B cell (primary cell): Measurements from ENCODE around the gene NME9.

Experiments used
- CTCF ChIP-seq: fragments of 200-600 bp; IDR thresholded peaks from one replicate; pipeline ENCODE4 v1.8.0; 2022; ENCODE audit warnings: antibody characterized with exemption, mild to moderate bottlenecking
- EZH2 ChIP-seq: IDR thresholded peaks from 2 replicates; pipeline ENCODE4 v1.6.1; 2012; ENCODE audit warnings: borderline replicate concordance, low read depth, mild to moderate bottlenecking, moderate library complexity, low read length; ENCODE audit not compliant: insufficient read depth, poor library complexity, severe bottlenecking

- TF ChIP-seq CTCF (no peak), EZH2 (no peak)
These were observed 58.4 kb downstream of the NME9 start for GRCh38 chr3:138271189-138271794.
